ENCODE data around the gene TFE3.

DNA sequence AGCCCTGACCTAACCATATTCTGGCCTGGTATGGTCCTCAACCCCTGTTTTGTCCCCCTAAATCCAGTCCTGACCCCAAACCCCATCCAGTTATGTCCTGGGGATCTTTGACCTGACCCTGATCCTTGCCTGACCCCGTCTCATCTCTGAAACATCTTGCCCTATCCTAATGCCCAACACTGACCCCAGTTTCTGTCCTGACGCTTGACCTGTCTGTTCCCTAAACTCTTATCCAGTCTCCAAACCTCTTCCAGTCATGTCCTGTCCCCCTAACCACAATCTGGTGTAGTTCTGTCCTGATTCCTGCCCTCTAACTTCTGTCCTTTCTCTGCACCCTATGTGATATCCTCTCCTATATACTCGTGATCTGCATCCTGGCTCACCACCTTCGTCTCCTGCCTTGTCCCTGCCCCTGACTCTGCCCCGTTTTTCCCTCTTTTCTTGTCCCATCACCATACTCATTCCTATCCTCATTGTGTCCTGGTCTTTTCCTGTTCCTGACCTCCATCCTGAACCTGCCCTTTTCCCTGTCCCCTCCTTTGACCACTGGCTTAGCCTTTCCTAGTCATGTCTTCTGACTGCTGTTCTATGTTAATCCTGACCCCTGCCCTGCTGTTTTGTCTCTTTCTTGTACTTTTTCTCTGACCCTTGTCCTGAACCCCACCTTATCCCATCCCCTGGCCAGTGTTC is 11.1 kb upstream of the TFE3 start:
- TF ChIP-seq ARNT (IDR thresholded peaks at IDR 0.05): no peak
- TF ChIP-seq ZNF384 (IDR thresholded peaks at IDR 0.05): no peak
- TF ChIP-seq SUZ12 (IDR thresholded peaks at IDR 0.05): no peak
- no peak for TF ChIP-seq NFRKB (IDR thresholded peaks at IDR 0.05)
- no peak for TF ChIP-seq TARDBP (IDR thresholded peaks at IDR 0.05)
- TF ChIP-seq LEF1 (IDR thresholded peaks at IDR 0.05; ENCODE audit: borderline replicate concordance): no peak
- TF ChIP-seq SP1 (IDR thresholded peaks at IDR 0.05): no peak
- no peak for TF ChIP-seq FOXA1 (IDR thresholded peaks at IDR 0.05)
- no peak for TF ChIP-seq L3MBTL2 (conservative IDR thresholded peaks at IDR 0.05)

Measured in HEK293T (cell line).